ENCODE measurements around the gene PRKAG2.

- no peak for TF ChIP-seq CTCF (IDR thresholded peaks at IDR 0.05; ENCODE audit: low read depth, low read length, poor library complexity, severe bottlenecking)
- no peak for TF ChIP-seq EZH2phosphoT487 (IDR thresholded peaks at IDR 0.05; ENCODE audit: borderline replicate concordance, low read length)
Measured at GRCh38 chr7:151693140-151693539, 183.8 kb downstream of the PRKAG2 start.

All from DOHH2 (cell line).